LNCAP (cell line): Measurements from ENCODE around the gene RIPPLY2.

ENCODE experiments used
- CTCF ChIP-seq: fragments of 450-650 bp; IDR thresholded peaks from 2 replicates; pipeline ENCODE4 v1.5.1; 2017; ENCODE audit warnings: mild to moderate bottlenecking

The RIPPLY2 gene

GRCh38 chr6:83862776-83863471, 9.8 kb downstream of the RIPPLY2 start:
- TF ChIP-seq CTCF, result no peak

- TF ChIP-seq CTCF, result no peak
These were observed 13.9 kb downstream of the RIPPLY2 start for GRCh38 chr6:83867043-83867442.

GRCh38 chr6:83867527-83868161, 14.5 kb downstream of the RIPPLY2 start:
- TF ChIP-seq CTCF, result no peak

GRCh38 chr6:83868639-83869038, 15.5 kb downstream of the RIPPLY2 start:
- TF ChIP-seq CTCF, result no peak

- TF ChIP-seq CTCF, result no peak
These were observed 17.5 kb downstream of the RIPPLY2 start for GRCh38 chr6:83870649-83871048.

GRCh38 chr6:83872386-83873118, 19.4 kb downstream of the RIPPLY2 start:
- no peak for TF ChIP-seq CTCF

- no peak for TF ChIP-seq CTCF
These were observed 20.7 kb downstream of the RIPPLY2 start for GRCh38 chr6:83873869-83874268.
